Activated T-cell treated with anti-CD3 and anti-CD28 coated beads, Interleukin-2, amount 50 U/mL, for 24 hours (primary cell): Measurements from ENCODE around the gene ALKBH3.

Experiments
- DNase-seq: peaks from one replicate; pipeline ENCODE4 v3.0.0-alpha.2; 2020
- H3K27ac Mint-ChIP-seq: 2 replicates; pipeline ENCODE4 v1.8.0; 2020; ENCODE audit warnings: mild to moderate bottlenecking, mixed read lengths
- H3K27me3 Mint-ChIP-seq: 2 replicates; pipeline ENCODE4 v1.8.0; 2020; ENCODE audit warnings: mixed read lengths
- H3K36me3 Mint-ChIP-seq: 2 replicates; pipeline ENCODE4 v1.8.0; 2020; ENCODE audit warnings: low read depth, mixed read lengths
- H3K4me1 Mint-ChIP-seq: 2 replicates; pipeline ENCODE4 v1.8.0; 2020; ENCODE audit warnings: low read depth, mixed read lengths
- H3K4me3 Mint-ChIP-seq: 2 replicates; pipeline ENCODE4 v1.8.0; 2020; ENCODE audit warnings: mild to moderate bottlenecking, moderate library complexity, mixed read lengths
- H3K9me3 Mint-ChIP-seq: 2 replicates; pipeline ENCODE4 v1.8.0; 2020; ENCODE audit warnings: mixed read lengths

Gene ALKBH3

GRCh38 chr11:43904742-43905535 lies 24.3 kb downstream of the ALKBH3 start:
- Mint-ChIP-seq H3K27me3 (no peaks in the 10 kb centered on the region), H3K4me3 (no peak overlapping the region), H3K36me3 (peaks cover 91% of the 10 kb centered on the region), H3K9me3 (no peaks in the 10 kb centered on the region), H3K4me1 (peaks cover 23% of the 10 kb centered on the region), H3K27ac (no peak overlapping the region)
- no peak for DNase-seq

- H3K36me3 Mint-ChIP-seq, result peaks cover 93% of the 10 kb centered on the region
Measured at GRCh38 chr11:43905813-43906241, 25.2 kb downstream of the ALKBH3 start.

GRCh38 chr11:43907028-43907975 lies 26.7 kb downstream of the ALKBH3 start:
- H3K9me3 Mint-ChIP-seq, result no peaks in the 10 kb centered on the region
- peaks cover 91% of the 10 kb centered on the region for H3K36me3 Mint-ChIP-seq
- H3K4me3 Mint-ChIP-seq, result no peak overlapping the region
- H3K4me1 Mint-ChIP-seq, result peaks cover 23% of the 10 kb centered on the region
- H3K27me3 Mint-ChIP-seq, result no peaks in the 10 kb centered on the region
- H3K27ac Mint-ChIP-seq, result peak overlapping the region; percentile 62
- no peak for DNase-seq

More at GRCh38 chr11:43905813-43906241, 25.2 kb downstream of the ALKBH3 start:
- H3K4me1 Mint-ChIP-seq, result peaks cover 23% of the 10 kb centered on the region
- no peaks in the 10 kb centered on the region for H3K27me3 Mint-ChIP-seq
- no peaks in the 10 kb centered on the region for H3K9me3 Mint-ChIP-seq
- no peak for DNase-seq
- H3K4me3 Mint-ChIP-seq, result no peak overlapping the region
- no peak overlapping the region for H3K27ac Mint-ChIP-seq

- peaks cover 89% of the 10 kb centered on the region for H3K36me3 Mint-ChIP-seq
- no peak overlapping the region for H3K4me3 Mint-ChIP-seq
- H3K27ac Mint-ChIP-seq, result no peak overlapping the region
- DNase-seq, result no peak
- H3K27me3 Mint-ChIP-seq, result no peaks in the 10 kb centered on the region
- H3K9me3 Mint-ChIP-seq, result no peaks in the 10 kb centered on the region
- H3K4me1 Mint-ChIP-seq, result peaks cover 23% of the 10 kb centered on the region
Measured at GRCh38 chr11:43908191-43908590, 27.6 kb downstream of the ALKBH3 start.

- no peak overlapping the region for H3K4me3 Mint-ChIP-seq
- no peaks in the 10 kb centered on the region for H3K27me3 Mint-ChIP-seq
- no peak for DNase-seq
- no peaks in the 10 kb centered on the region for H3K9me3 Mint-ChIP-seq
- peaks cover 23% of the 10 kb centered on the region for H3K4me1 Mint-ChIP-seq
- H3K27ac Mint-ChIP-seq, result no peak overlapping the region
- peaks cover 89% of the 10 kb centered on the region for H3K36me3 Mint-ChIP-seq
Measured at GRCh38 chr11:43908683-43909082, 28.1 kb downstream of the ALKBH3 start.

GRCh38 chr11:43913829-43914380 lies 33.3 kb downstream of the ALKBH3 start:
- Mint-ChIP-seq H3K36me3 (peaks cover 84% of the 10 kb centered on the region), H3K4me1 (no peaks in the 10 kb centered on the region), H3K27ac (no peak overlapping the region), H3K4me3 (no peak overlapping the region), H3K9me3 (no peaks in the 10 kb centered on the region), H3K27me3 (no peaks in the 10 kb centered on the region)
- no peak for DNase-seq

GRCh38 chr11:43914466-43914865 lies 33.8 kb downstream of the ALKBH3 start:
- Mint-ChIP-seq H3K27ac (no peak overlapping the region), H3K36me3 (peaks cover 82% of the 10 kb centered on the region), H3K9me3 (no peaks in the 10 kb centered on the region), H3K4me1 (peaks cover under 1% of the 10 kb centered on the region), H3K4me3 (no peak overlapping the region), H3K27me3 (no peaks in the 10 kb centered on the region)
- no peak for DNase-seq

- no peak for DNase-seq
- H3K9me3 Mint-ChIP-seq, result no peaks in the 10 kb centered on the region
- peaks cover 82% of the 10 kb centered on the region for H3K36me3 Mint-ChIP-seq
- peaks cover 16% of the 10 kb centered on the region for H3K4me1 Mint-ChIP-seq
- no peak overlapping the region for H3K27ac Mint-ChIP-seq
- H3K27me3 Mint-ChIP-seq, result no peaks in the 10 kb centered on the region
- no peak overlapping the region for H3K4me3 Mint-ChIP-seq
Measured at GRCh38 chr11:43916621-43917020, 36.0 kb downstream of the ALKBH3 start.

GRCh38 chr11:43917851-43918250 lies 37.2 kb downstream of the ALKBH3 start:
- peaks cover 16% of the 10 kb centered on the region for H3K4me1 Mint-ChIP-seq
- no peak for DNase-seq
- peaks cover 87% of the 10 kb centered on the region for H3K36me3 Mint-ChIP-seq
- no peak overlapping the region for H3K27ac Mint-ChIP-seq
- H3K4me3 Mint-ChIP-seq, result no peak overlapping the region
- H3K9me3 Mint-ChIP-seq, result no peaks in the 10 kb centered on the region
- H3K27me3 Mint-ChIP-seq, result no peaks in the 10 kb centered on the region

GRCh38 chr11:43918662-43919061 lies 38.0 kb downstream of the ALKBH3 start:
- no peak overlapping the region for H3K27ac Mint-ChIP-seq
- no peaks in the 10 kb centered on the region for H3K9me3 Mint-ChIP-seq
- peaks cover 83% of the 10 kb centered on the region for H3K36me3 Mint-ChIP-seq
- peaks cover 16% of the 10 kb centered on the region for H3K4me1 Mint-ChIP-seq
- DNase-seq, result no peak
- H3K4me3 Mint-ChIP-seq, result no peak overlapping the region
- no peaks in the 10 kb centered on the region for H3K27me3 Mint-ChIP-seq

GRCh38 chr11:43919852-43920597 lies 39.4 kb downstream of the ALKBH3 start:
- Mint-ChIP-seq H3K27me3 (no peaks in the 10 kb centered on the region), H3K4me1 (peaks cover 16% of the 10 kb centered on the region), H3K4me3 (no peak overlapping the region), H3K27ac (peak overlapping the region; percentile 11), H3K9me3 (no peaks in the 10 kb centered on the region), H3K36me3 (peaks cover 73% of the 10 kb centered on the region)
- DNase-seq, result no peak

GRCh38 chr11:43920598-43921419 lies 40.2 kb downstream of the ALKBH3 start:
- Mint-ChIP-seq H3K4me3 (no peak overlapping the region), H3K27ac (peak overlapping the region; percentile 70), H3K27me3 (no peaks in the 10 kb centered on the region), H3K9me3 (no peaks in the 10 kb centered on the region), H3K4me1 (peaks cover 16% of the 10 kb centered on the region), H3K36me3 (peaks cover 74% of the 10 kb centered on the region)
- DNase-seq, result no peak

GRCh38 chr11:43921561-43922294 lies 41.1 kb downstream of the ALKBH3 start:
- Mint-ChIP-seq H3K27ac (no peak overlapping the region), H3K4me3 (no peak overlapping the region), H3K4me1 (peaks cover 16% of the 10 kb centered on the region), H3K36me3 (peaks cover 67% of the 10 kb centered on the region), H3K27me3 (no peaks in the 10 kb centered on the region), H3K9me3 (no peaks in the 10 kb centered on the region)
- no peak for DNase-seq
